K562 (cell line): Measurements from ENCODE around the gene SCFD2. TPM values are rescaled to one million over a fixed set of nuclear protein-coding genes. Genes with fewer than 3 reads are reported as not detected.

Source experiments
- ATAC-seq: fragments of 200-7000 bp; cut with Tn5 transposase; 3 replicates; pipeline ENCODE4 v1.9.1; 2020; ENCODE audit warnings: moderate library complexity
- BruUV-seq: library from RNA; stranded (reverse); fragments of 400-500 nt; replicated peaks from 2 replicates; lab custom pipeline; 2021; lab: Mats Ljungman, UMichigan
- CTCF ChIA-PET: fragments of 300-600 bp; formaldehyde crosslinking; extraction: SDS; loops from one replicate; lab custom pipeline; 2021; ENCODE audit warnings: low intra/inter-chr PET ratio; lab: Yijun Ruan, JAX
- POLR2A ChIA-PET: fragments of 300-600, 350-650 bp; sonication (Branson Sonifier 250); formaldehyde crosslinking; extraction: SDS; loops from one replicate; lab custom pipeline; 2021; ENCODE audit warnings: antibody characterized with exemption, inconsistent platforms; lab: Yijun Ruan, JAX
- DNase-seq, 4 experiments: peaks; one replicate each; pipeline versions ENCODE4 v3.0.0 to v3.0.0-alpha.2; 2011 to 2018; ENCODE audit warnings: low spot score in 3 of 4, mixed read lengths in 3 of 4; ENCODE audit errors: extremely low read depth in 1 of 4
- FAIRE-seq: peaks from 2 replicates; lab custom pipeline; 2011; peaks lifted over from hg19 to GRCh38; lab: Jason Lieb, UNC
- H2AFZ ChIP-seq: 2 replicates; pipeline ENCODE4 v1.6.0; 2011; ENCODE audit warnings: low read depth, low read length, control low read depth, inconsistent platforms
- H3K27ac ChIP-seq: fragments of 200-600 bp; 3 replicates; pipeline ENCODE4 v1.8.0; 2011; ENCODE audit warnings: low read depth, mild to moderate bottlenecking, control low read depth, inconsistent platforms, low read length, moderate library complexity, mixed read lengths; ENCODE audit errors: extremely low read depth
- H3K27me3 ChIP-seq, 2 experiments: fragments of 300-600 bp in 1 of 2; 2 replicates in 1 of 2; 3 replicates in 1 of 2; pipeline versions ENCODE4 v1.6.0 to v1.8.0; 2011; ENCODE audit warnings: inconsistent platforms in 2 of 2, low read length in 2 of 2, mild to moderate bottlenecking in 1 of 2, mixed read lengths in 1 of 2, moderate library complexity in 1 of 2; ENCODE audit not compliant: control insufficient read depth in 2 of 2, insufficient read depth in 2 of 2
- H3K36me3 ChIP-seq: fragments of 300-600 bp; 3 replicates; pipeline ENCODE4 v1.8.0; 2011; ENCODE audit warnings: mild to moderate bottlenecking, low read length, inconsistent platforms; ENCODE audit not compliant: control insufficient read depth, insufficient read depth
- H3K4me1 ChIP-seq, 2 experiments: fragments of 200-600 bp in 1 of 2; replicated peaks in 1 of 2; 2 replicates in 1 of 2; 3 replicates in 1 of 2; pipeline versions ENCODE4 v1.5.1 to v1.8.0; 2011; ENCODE audit warnings: inconsistent platforms in 2 of 2, low read length in 2 of 2, mild to moderate bottlenecking in 1 of 2, mixed read lengths in 1 of 2, moderate library complexity in 1 of 2; ENCODE audit not compliant: control insufficient read depth in 2 of 2, insufficient read depth in 2 of 2
- H3K4me2 ChIP-seq: 2 replicates; pipeline ENCODE4 v1.6.1; 2011; ENCODE audit warnings: low read length, control low read depth, inconsistent platforms, mixed read lengths; ENCODE audit not compliant: insufficient read depth
- H3K4me3 ChIP-seq: fragments of 200-600 bp; sonication (generic), shearing (Covaris generic); 2 replicates; pipeline ENCODE4 v1.5.1; 2016; ENCODE audit warnings: control low read depth, inconsistent platforms
- H3K79me2 ChIP-seq: fragments of 200-600 bp; 3 replicates; pipeline ENCODE4 v1.8.0; 2011; ENCODE audit warnings: low read length, inconsistent platforms; ENCODE audit not compliant: control insufficient read depth, insufficient read depth
- H3K9ac ChIP-seq, 2 experiments: 2 replicates each; pipeline versions ENCODE4 v1.6.0 to v1.6.1; 2011; ENCODE audit warnings: low read depth in 2 of 2, low read length in 2 of 2, control low read depth in 1 of 2, inconsistent platforms in 1 of 2, mild to moderate bottlenecking in 1 of 2, mixed read lengths in 1 of 2; ENCODE audit not compliant: insufficient read depth in 1 of 2
- H3K9me1 ChIP-seq: one replicate; pipeline ENCODE4 v1.6.0; 2011; ENCODE audit warnings: inconsistent platforms, mild to moderate bottlenecking, low read length, moderate library complexity; ENCODE audit not compliant: control insufficient read depth, insufficient read depth
- H3K9me3 ChIP-seq: replicated peaks from 2 replicates; pipeline ENCODE4 v1.5.1; 2011; ENCODE audit warnings: low read depth, low read length, inconsistent platforms; ENCODE audit not compliant: control insufficient read depth, insufficient read depth
- H4K20me1 ChIP-seq: replicated peaks from 2 replicates; pipeline ENCODE4 v1.6.1; 2011; ENCODE audit warnings: low read length, inconsistent platforms, mixed read lengths; ENCODE audit not compliant: control insufficient read depth, insufficient read depth
- ELF4 ChIP-seq: fragments of 450-650 bp; formaldehyde crosslinking; IDR thresholded peaks from 2 replicates; pipeline ENCODE4 v1.4.0; 2022; ENCODE audit warnings: missing genetic modification characterization
- EWSR1 ChIP-seq: fragments of 450-650 bp; IDR thresholded peaks from 2 replicates; pipeline ENCODE4 v1.6.1; 2018; ENCODE audit warnings: borderline replicate concordance, mild to moderate bottlenecking, low read depth, moderate library complexity; ENCODE audit not compliant: partially characterized antibody
- FOXA1 ChIP-seq: fragments of 450-650 bp; IDR thresholded peaks from 2 replicates; pipeline ENCODE4 v1.6.1; 2016; ENCODE audit warnings: mild to moderate bottlenecking, borderline replicate concordance
- FUS ChIP-seq: fragments of 200-400 bp; formaldehyde crosslinking; optimal IDR thresholded peaks from 2 replicates; pipeline ENCODE3; 2017; ENCODE audit warnings: low read depth, low read length
- GTF2B ChIP-seq: IDR thresholded peaks from 2 replicates; pipeline ENCODE4 v1.6.1; 2011; ENCODE audit not compliant: insufficient read length; ENCODE audit errors: extremely low read depth
- GTF2E2 ChIP-seq: fragments of 200-800 bp; sonication (Bioruptor generic); IDR thresholded peaks from 2 replicates; pipeline ENCODE4 v1.6.1; 2016; ENCODE audit warnings: missing genetic modification characterization, missing compliant biosample characterization
- KAT8 ChIP-seq: fragments of 450-650 bp; IDR thresholded peaks from 2 replicates; pipeline ENCODE4 v1.6.1; 2016; ENCODE audit warnings: low read depth, mild to moderate bottlenecking
- PHB2 ChIP-seq: fragments of 450-650 bp; IDR thresholded peaks from 2 replicates; pipeline ENCODE4 v1.6.1; 2017; ENCODE audit warnings: low read depth
- PREB ChIP-seq: sonication (generic); formaldehyde crosslinking; IDR thresholded peaks from 2 replicates; pipeline ENCODE4 v1.8.1; 2023; ENCODE audit warnings: mild to moderate bottlenecking, missing genetic modification reagents
- RBFOX2 ChIP-seq: fragments of 200-400 bp; formaldehyde crosslinking; IDR thresholded peaks from 2 replicates; pipeline ENCODE4 v1.6.1; 2017; ENCODE audit warnings: low read depth, mild to moderate bottlenecking, low read length, moderate library complexity
- TAF15 ChIP-seq: fragments of 200-400 bp; formaldehyde crosslinking; IDR thresholded peaks from 2 replicates; pipeline ENCODE4 v1.6.1; 2017; ENCODE audit warnings: mild to moderate bottlenecking, low read depth, low read length, moderate library complexity
- XRCC5 ChIP-seq: fragments of 200-400 bp; formaldehyde crosslinking; IDR thresholded peaks from 2 replicates; pipeline ENCODE4 v1.6.1; 2017; ENCODE audit warnings: low read depth, mild to moderate bottlenecking, low read length
- ZKSCAN1 ChIP-seq: fragments of 150-350 bp; IDR thresholded peaks from 2 replicates; pipeline ENCODE4 v1.6.1; 2016; ENCODE audit warnings: low read depth, low read length
- ZNF124 ChIP-seq: sonication (generic); formaldehyde crosslinking; IDR thresholded peaks from 2 replicates; pipeline ENCODE4 v1.8.1; 2022; ENCODE audit warnings: missing genetic modification reagents
- ZNF165 ChIP-seq: fragments of 250-450 bp; sonication (Bioruptor Pico); IDR thresholded peaks from 2 replicates; pipeline ENCODE4 v1.4.0; 2020; ENCODE audit warnings: borderline replicate concordance
- ZNF384 ChIP-seq: IDR thresholded peaks from 2 replicates; pipeline ENCODE4 v1.6.1; 2012; ENCODE audit warnings: low read depth, low read length, improper control_type of control experiment
- ZNF445 ChIP-seq: fragments of 250-450 bp; sonication (Bioruptor Pico); IDR thresholded peaks from 2 replicates; pipeline ENCODE4 v1.4.0; 2020; ENCODE audit warnings: low read depth, mild to moderate bottlenecking, moderate library complexity
- ZNF785 ChIP-seq: fragments of 250-450 bp; sonication (Bioruptor Pico); IDR thresholded peaks from 2 replicates; pipeline ENCODE4 v1.4.0; 2020; ENCODE audit warnings: mild to moderate bottlenecking
- WGBS: fragments of 100-300 bp; shearing (Covaris generic); methylation state at CpG from one replicate; pipeline ENCODE4 v1.1.6; 2016; ENCODE audit warnings: low coverage, mixed read lengths; ENCODE audit not compliant: insufficient coverage; ENCODE audit errors: missing lambda C conversion rate; 5-methylcytosine and 5-hydroxymethylcytosine counted together
- in situ Hi-C: fragments of 300-500 bp; cut with MboI; formaldehyde crosslinking; loops from 4 replicates; pipeline ENCODE4 v1.15.0; 2018; ENCODE audit warnings: inconsistent platforms, mixed read lengths
- intact Hi-C: fragments of 100-400 bp; cut with micrococcal nuclease; formaldehyde crosslinking; loops from 2 replicates; pipeline ENCODE4 v1.14.2; 2022
- polyA plus RNA-seq, 8 experiments: library from polyadenylated mRNA; depleted of rRNA in 4 of 8; stranded (reverse) in 5 of 8; unstranded in 3 of 8; fragments of >200 nt; fragmentation: Nextera tagmentation in 2 of 8; fragmentation: Illumina TruSeq in 1 of 8; extraction: Ambion mirVana in 2 of 8; extraction: Trizol in 1 of 8; gene quantifications; 2 replicates each; pipeline versions ENCODE4 v1.2.1 to v1.2.3, GENCODE V29; 2011 to 2014; ENCODE audit warnings: inconsistent platforms in 1 of 8, missing spikeins in 1 of 8
- total RNA-seq, 7 experiments: library from RNA; depleted of rRNA in 6 of 7; stranded (reverse); fragments of >200 nt in 6 of 7; fragmentation: Illumina TruSeq in 2 of 7; extraction: Trizol in 2 of 7; gene quantifications; 2 replicates each; pipeline versions ENCODE4 v1.2.1 to v1.2.3, GENCODE V29; 2011 to 2021; ENCODE audit warnings: low replicate concordance in 1 of 7

Gene SCFD2
- total and polyA plus RNA-seq, 9 of the 15 experiments (the other 6 are each of a cell fraction or from before 2014, with no cell fraction given): 5.7 to 30.3 (median 22.8) TPM

- H3K9me1 ChIP-seq: no peaks in the 10 kb centered on the region
- H3K27ac ChIP-seq: no peak overlapping the region
- intact Hi-C loops: no loop called here
- FAIRE-seq (no peak), DNase-seq (no peak), ATAC-seq (no peak)
- no peak overlapping the region for H3K4me3 ChIP-seq
- ChIA-PET POLR2A (no interaction called here), CTCF (no interaction called here)
- no TSS peak for BruUV-seq
- no peak for TF ChIP-seq KAT8
- no peak overlapping the region for H3K4me2 ChIP-seq
- no peaks in the 10 kb centered on the region for H3K79me2 ChIP-seq
- H3K4me1 ChIP-seq: no peaks in the 10 kb centered on the region
- H2AFZ ChIP-seq: no peak overlapping the region
- H3K9ac ChIP-seq: no peak overlapping the region
- in situ Hi-C loops: no loop called here
- no peaks in the 10 kb centered on the region for H4K20me1 ChIP-seq
- H3K36me3 ChIP-seq: no peaks in the 10 kb centered on the region
- H3K27me3 ChIP-seq: no peaks in the 10 kb centered on the region
- no peaks in the 10 kb centered on the region for H3K9me3 ChIP-seq
Observed at GRCh38 chr4:52964011-52964410, 401.9 kb downstream of the SCFD2 start.

GRCh38 chr4:52962721-52963120 is 403.1 kb downstream of the SCFD2 start:
- CTCF ChIA-PET: no interaction called here
- Histone ChIP-seq H3K4me1 (no peaks in the 10 kb centered on the region), H3K27me3 (no peaks in the 10 kb centered on the region), H4K20me1 (no peaks in the 10 kb centered on the region), H3K9ac (no peak overlapping the region), H3K9me3 (no peaks in the 10 kb centered on the region), H2AFZ (no peak overlapping the region), H3K27ac (no peak overlapping the region), H3K9me1 (no peaks in the 10 kb centered on the region), H3K36me3 (no peaks in the 10 kb centered on the region), H3K4me2 (no peak overlapping the region), H3K79me2 (no peaks in the 10 kb centered on the region), H3K4me3 (no peak overlapping the region)
- POLR2A ChIA-PET: interaction anchor here (1.2 kb wide), 1 partner anchor 101 kb away, joined by 3 read pairs; no protein-coding TSS in a partner anchor
- BruUV-seq: no TSS peak
- in situ Hi-C loops (no loop called here), intact Hi-C loops (no loop called here)
- DNase-seq (no peak), ATAC-seq (no peak), FAIRE-seq (no peak)
- whole genome bisulfite sequencing: 48% methylated on average over 3 of the region's 3 CpGs
- TF ChIP-seq ZNF445 (CRISPR knock-in tag) (no peak), ZNF384 (no peak), TAF15 (no peak), GTF2E2 (no peak), PREB (CRISPR knock-in tag) (no peak), ZNF165 (no peak), FOXA1 (no peak), GTF2B (no peak), ZKSCAN1 (no peak), ZNF124 (no peak), PHB2 (no peak), ELF4 (CRISPR knock-in tag) (no peak), ZNF785 (CRISPR knock-in tag) (no peak), FUS (no peak), EWSR1 (no peak), XRCC5 (no peak), RBFOX2 (no peak)
